CD4-positive, alpha-beta T cell treated with Interleukin-17A for 1 hour (primary cell): ENCODE data around the gene KCNH2.

Experiments
- DNase-seq: peaks from one replicate; pipeline ENCODE4 v3.0.0-alpha.2; 2020

KCNH2 gene

GRCh38 chr7:150974468-150975391 is 3.4 kb downstream of the KCNH2 start:
- peak; percentile 91 for DNase-seq

GRCh38 chr7:150973571-150974451 is 4.3 kb downstream of the KCNH2 start:
- peak; percentile 46 for DNase-seq

GRCh38 chr7:150972741-150973140 is 5.4 kb downstream of the KCNH2 start:
- no peak for DNase-seq

- DNase-seq: no peak
Measured at GRCh38 chr7:150972023-150972468, 6.1 kb downstream of the KCNH2 start.

- no peak for DNase-seq
Measured at GRCh38 chr7:150971242-150972022, 6.7 kb downstream of the KCNH2 start.

- no peak for DNase-seq
Measured at GRCh38 chr7:150970424-150970823, 7.7 kb downstream of the KCNH2 start.

GRCh38 chr7:150969475-150969874 is 8.6 kb downstream of the KCNH2 start:
- no peak for DNase-seq

GRCh38 chr7:150968734-150969372 is 9.3 kb downstream of the KCNH2 start:
- no peak for DNase-seq

- no peak for DNase-seq
Measured at GRCh38 chr7:150968056-150968733, 9.9 kb downstream of the KCNH2 start.

- DNase-seq: no peak
Measured at GRCh38 chr7:150967349-150967748, 10.8 kb downstream of the KCNH2 start.

GRCh38 chr7:150966002-150966401 is 12.1 kb downstream of the KCNH2 start:
- DNase-seq: no peak

GRCh38 chr7:150965273-150965830 is 12.8 kb downstream of the KCNH2 start:
- DNase-seq: no peak

GRCh38 chr7:150964593-150965111 is 13.5 kb downstream of the KCNH2 start:
- no peak for DNase-seq

GRCh38 chr7:150963707-150964559 is 14.2 kb downstream of the KCNH2 start:
- DNase-seq: no peak

- DNase-seq: peak; percentile 66
Measured at GRCh38 chr7:150962553-150963399, 15.3 kb downstream of the KCNH2 start.

- no peak for DNase-seq
Measured at GRCh38 chr7:150962290-150962552, 15.9 kb downstream of the KCNH2 start.

- no peak for DNase-seq
Measured at GRCh38 chr7:150961510-150962289, 16.4 kb downstream of the KCNH2 start.
